Astrocyte of the spinal cord (primary cell): ENCODE measurements around the gene MRPS2.

Experiments used
- DNase-seq: peaks from one replicate; pipeline ENCODE4 v3.0.0; 2011; ENCODE audit warnings: low read depth, low spot score
- H3K4me3 ChIP-seq: 2 replicates; pipeline ENCODE4 v1.5.1; 2011; ENCODE audit warnings: low read depth, mild to moderate bottlenecking, low read length, moderate library complexity
- in situ Hi-C: cut with HindIII; loops from 2 replicates; pipeline ENCODE4 v1.10.0; 2017; ENCODE audit warnings: low sequenced_read_pairs
- TF ChIP-seq, protein P1 (sequence below): IDR thresholded peaks from 2 replicates; pipeline ENCODE4 v1.5.1; 2012; ENCODE audit warnings: low read depth, mild to moderate bottlenecking, low read length, inconsistent platforms

The MRPS2 gene

DNA sequence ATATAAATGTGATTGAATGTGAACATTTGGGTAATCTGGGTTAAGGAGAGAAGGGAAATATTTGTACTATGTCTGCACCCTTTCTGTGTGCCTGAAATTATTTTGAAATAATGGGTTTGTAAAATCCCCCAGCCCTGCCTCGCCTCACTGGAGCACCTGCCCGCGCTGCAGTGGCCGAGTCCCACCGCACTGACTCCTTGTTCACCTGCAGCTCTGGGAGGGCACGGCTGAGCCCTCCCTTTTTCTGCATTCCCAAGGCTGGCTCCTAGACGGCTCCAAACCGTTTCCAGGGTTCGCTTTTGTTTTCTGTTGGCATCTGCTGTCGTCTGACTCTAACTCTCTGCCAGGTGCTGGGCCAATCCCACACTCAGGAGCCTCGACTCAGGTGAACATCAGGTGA is 38.5 kb upstream of the MRPS2 start:
- no peak for DNase-seq
- in situ Hi-C loops = no loop called here
- no peak overlapping the region for H3K4me3 ChIP-seq
- TF ChIP-seq, protein P1, sequence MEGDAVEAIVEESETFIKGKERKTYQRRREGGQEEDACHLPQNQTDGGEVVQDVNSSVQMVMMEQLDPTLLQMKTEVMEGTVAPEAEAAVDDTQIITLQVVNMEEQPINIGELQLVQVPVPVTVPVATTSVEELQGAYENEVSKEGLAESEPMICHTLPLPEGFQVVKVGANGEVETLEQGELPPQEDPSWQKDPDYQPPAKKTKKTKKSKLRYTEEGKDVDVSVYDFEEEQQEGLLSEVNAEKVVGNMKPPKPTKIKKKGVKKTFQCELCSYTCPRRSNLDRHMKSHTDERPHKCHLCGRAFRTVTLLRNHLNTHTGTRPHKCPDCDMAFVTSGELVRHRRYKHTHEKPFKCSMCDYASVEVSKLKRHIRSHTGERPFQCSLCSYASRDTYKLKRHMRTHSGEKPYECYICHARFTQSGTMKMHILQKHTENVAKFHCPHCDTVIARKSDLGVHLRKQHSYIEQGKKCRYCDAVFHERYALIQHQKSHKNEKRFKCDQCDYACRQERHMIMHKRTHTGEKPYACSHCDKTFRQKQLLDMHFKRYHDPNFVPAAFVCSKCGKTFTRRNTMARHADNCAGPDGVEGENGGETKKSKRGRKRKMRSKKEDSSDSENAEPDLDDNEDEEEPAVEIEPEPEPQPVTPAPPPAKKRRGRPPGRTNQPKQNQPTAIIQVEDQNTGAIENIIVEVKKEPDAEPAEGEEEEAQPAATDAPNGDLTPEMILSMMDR = no peak

DNA sequence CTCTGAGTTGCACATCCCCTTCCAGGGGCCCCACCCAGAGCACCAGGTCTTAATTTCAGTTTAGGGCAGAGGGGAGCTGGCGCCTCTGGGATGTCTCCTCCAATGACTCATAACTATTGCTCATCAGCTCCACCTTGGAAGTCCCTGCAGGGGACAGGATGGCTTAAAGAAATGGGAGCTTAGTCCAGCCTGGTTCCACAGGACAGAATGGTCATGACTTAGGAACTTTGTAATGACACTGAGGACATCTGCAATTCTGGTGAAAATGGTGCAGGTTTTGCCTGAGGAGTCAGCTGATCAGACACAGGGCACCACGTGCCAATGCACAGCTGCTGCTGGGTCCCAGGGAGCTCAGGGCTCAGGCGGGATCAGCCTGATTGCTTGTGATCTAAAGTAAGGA is 37.3 kb upstream of the MRPS2 start:
- DNase-seq = peak; percentile 34
- no peak overlapping the region for H3K4me3 ChIP-seq
- TF ChIP-seq, protein P1 = no peak
- in situ Hi-C loops = no loop called here

DNA sequence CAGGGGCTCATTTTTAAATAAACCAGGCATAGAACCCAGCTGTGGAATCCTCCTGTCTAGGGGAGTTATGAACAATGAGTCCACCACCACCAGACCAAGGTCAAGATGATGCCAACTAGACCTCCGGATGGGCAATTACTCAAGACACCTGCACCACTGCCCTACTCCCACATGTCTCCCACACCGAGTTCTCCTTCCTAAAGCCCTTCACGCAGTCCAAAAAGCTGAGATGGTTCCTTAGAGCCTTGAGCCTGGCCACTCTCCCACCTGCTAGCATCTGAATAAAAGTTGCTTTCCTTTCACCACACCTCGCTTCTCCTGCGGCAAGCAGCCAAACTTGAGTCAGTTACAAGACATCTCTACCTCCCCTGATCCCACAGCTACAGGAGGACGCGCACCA is 36.3 kb upstream of the MRPS2 start:
- DNase-seq = no peak
- no peak overlapping the region for H3K4me3 ChIP-seq
- in situ Hi-C loops = no loop called here
- TF ChIP-seq, protein P1 = no peak

DNA sequence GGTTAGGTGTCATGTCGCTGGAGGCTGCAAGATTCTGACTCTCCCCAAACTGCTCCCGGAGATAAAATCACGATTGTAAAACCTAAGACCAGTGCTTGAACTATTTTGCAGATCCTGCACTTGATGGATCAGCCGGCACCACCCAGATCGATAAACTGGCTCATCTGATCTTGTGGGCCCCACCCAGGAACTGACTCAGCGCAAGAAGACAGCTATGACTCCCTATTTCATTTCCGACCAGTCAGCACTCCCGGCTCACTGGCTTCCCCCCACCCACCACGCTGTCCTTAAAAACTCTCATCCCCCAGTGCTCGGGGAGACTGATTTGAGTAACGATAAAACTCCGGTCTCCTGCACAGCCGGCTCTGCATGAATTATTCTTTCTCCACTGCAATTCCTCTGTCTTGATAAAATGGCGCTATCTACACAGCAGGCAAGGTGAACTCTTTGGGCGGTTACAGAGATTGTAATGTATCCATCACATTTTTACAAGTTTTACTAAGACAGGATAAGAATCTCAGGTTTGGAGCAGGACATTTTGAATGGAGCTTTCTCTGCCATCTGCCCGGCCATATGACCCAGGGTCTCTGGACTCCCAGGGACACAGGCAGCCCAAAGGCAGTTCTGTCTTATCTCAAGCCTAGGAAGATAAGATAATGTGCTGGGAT is 31.5 kb upstream of the MRPS2 start:
- no peak for DNase-seq
- in situ Hi-C loops = no loop called here
- H3K4me3 ChIP-seq = no peak overlapping the region
- TF ChIP-seq, protein P1 = no peak

DNA sequence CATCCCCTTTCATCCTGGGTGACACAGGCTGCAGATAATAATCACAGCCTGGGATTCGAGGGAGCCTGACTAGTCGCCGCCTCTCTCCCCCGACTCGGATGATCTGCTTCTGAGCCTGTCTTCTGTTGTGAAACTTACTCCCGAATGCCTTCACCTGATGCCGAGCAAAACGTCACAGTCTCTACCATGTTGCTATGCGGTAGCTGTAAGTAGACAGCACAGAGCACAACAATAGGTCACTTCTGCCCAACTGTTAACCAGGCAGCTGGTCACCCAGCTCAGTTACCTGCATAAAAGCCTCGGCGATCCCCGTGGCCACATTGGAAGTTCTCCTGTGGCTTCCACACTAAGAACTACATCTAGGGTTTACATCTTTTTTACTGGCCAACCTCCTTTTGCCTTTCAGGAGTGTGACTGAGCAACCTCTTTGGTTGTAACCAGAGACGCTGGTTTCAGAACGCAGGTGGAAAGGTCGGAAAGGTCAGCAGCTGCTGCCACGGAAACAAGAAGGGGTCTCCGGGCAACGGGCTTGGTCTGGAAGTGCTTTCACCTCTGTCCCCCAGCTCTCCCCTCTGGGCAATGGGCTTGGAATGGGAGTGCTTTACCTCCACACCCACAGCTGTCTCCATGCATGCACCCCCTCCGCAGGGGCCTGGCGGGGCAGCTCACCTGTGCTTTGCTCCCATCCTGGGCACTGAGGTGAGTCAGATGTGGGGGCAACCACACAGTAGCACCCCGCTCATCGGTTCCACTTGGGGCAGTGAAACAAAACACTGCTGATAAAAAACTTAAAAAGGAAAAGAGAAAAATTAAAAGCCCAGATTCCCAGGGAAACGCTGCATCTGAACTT is 28.5 kb upstream of the MRPS2 start:
- H3K4me3 ChIP-seq = no peak overlapping the region
- TF ChIP-seq, protein P1 = no peak
- DNase-seq = no peak
- in situ Hi-C loops = no loop called here

DNA sequence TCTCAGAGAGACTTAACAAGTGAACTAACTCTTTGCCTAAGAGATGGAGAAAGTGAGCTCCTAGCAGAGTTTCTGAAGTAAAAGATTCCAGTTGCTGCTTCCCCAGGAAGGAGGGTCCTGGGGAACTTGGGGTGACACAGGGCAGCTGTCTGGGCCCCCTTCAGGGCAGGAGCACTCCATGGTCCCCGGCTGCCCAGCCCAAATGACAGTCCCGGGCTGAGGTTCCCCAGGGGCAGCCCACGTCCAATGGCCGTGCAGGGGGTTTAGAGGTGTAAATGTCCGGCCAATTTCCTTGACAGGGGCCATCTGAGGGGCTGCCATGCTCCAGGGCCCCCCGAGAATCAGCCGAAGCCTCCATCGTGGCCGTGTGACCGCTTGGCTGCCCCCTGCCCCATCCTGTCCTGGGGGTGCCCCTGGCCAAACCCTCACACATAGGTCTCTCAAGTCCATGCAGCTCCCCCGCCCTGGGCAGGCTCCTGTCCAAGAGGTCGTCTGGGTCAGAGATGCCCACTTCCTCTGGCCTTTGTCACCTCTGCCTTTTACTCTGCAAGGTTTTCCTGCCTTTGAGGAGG is 26.4 kb upstream of the MRPS2 start:
- TF ChIP-seq, protein P1 = no peak
- no peak for DNase-seq
- in situ Hi-C loops = no loop called here
- no peak overlapping the region for H3K4me3 ChIP-seq
